Prostate gland (tissue), 2 donors: ENCODE measurements around the gene FRMPD1. TPM values are rescaled to one million over a fixed set of nuclear protein-coding genes. Genes with fewer than 3 reads are reported as not detected.

Experiments used
- DNase-seq: peaks from one replicate; pipeline ENCODE4 v3.0.0-alpha.2; 2019; ENCODE audit warnings: low spot score
- H3K27ac ChIP-seq, 2 donors: fragments of 200-600 bp; sonication (generic); 2 replicates each; pipeline ENCODE4 v1.5.1; 2017 to 2019
- H3K27me3 ChIP-seq: fragments of 200-600 bp; sonication (generic); replicated peaks from 2 replicates; pipeline ENCODE4 v1.5.1; 2019; ENCODE audit not compliant: insufficient read depth
- H3K36me3 ChIP-seq, 2 donors: fragments of 200-600 bp; sonication (generic); 1 replicate in 1 of 2; 2 replicates in 1 of 2; pipeline versions ENCODE4 v1.5.1 to v1.8.1; 2017 to 2019
- H3K4me1 ChIP-seq: fragments of 200-600 bp; sonication (generic); replicated peaks from 2 replicates; pipeline ENCODE4 v1.5.1; 2019
- H3K4me3 ChIP-seq, 2 donors: fragments of 200-600 bp; sonication (generic); 2 replicates each; pipeline ENCODE4 v1.5.1; 2017 to 2019
- H3K9me3 ChIP-seq: fragments of 200-600 bp; sonication (generic); 2 replicates; pipeline ENCODE4 v1.5.1; 2017
- POLR2A ChIP-seq: fragments of 450-650 bp; IDR thresholded peaks from one replicate; pipeline ENCODE4 v1.6.1; 2016; ENCODE audit warnings: antibody characterized with exemption, mild to moderate bottlenecking
- POLR2AphosphoS5 ChIP-seq: sonication (generic); formaldehyde crosslinking; IDR thresholded peaks from one replicate; pipeline ENCODE4 v1.6.1; 2017; ENCODE audit warnings: antibody characterized with exemption
- WGBS: methylation state at CpG from one replicate; pipeline ENCODE4 v1.1.5; 2018; 5-methylcytosine and 5-hydroxymethylcytosine counted together
- intact Hi-C: fragments of 100-400 bp; cut with DNase I; formaldehyde crosslinking; loops from one replicate; pipeline ENCODE4 v1.14.2; 2022
- total RNA-seq, 2 donors: library from RNA; depleted of rRNA; stranded (reverse); fragments of >200 nt; gene quantifications; one replicate each; pipeline ENCODE4 v1.1.0, GENCODE V29; 2016
- TF ChIP-seq, protein P1 (sequence below), 4 experiments: fragments of 200-600 bp in 2 of 4; fragments of 450-650 bp in 2 of 4; sonication (generic) in 2 of 4; IDR thresholded peaks; 1 replicate in 3 of 4; 2 replicates in 1 of 4; pipeline ENCODE4 v1.5.1; 2016 to 2019; ENCODE audit warnings: antibody characterized with exemption in 4 of 4, mild to moderate bottlenecking in 2 of 4, moderate library complexity in 2 of 4

Gene FRMPD1
- total RNA-seq, 2 donors from 2014 or later, result 0.36 to 47.6 TPM

DNA sequence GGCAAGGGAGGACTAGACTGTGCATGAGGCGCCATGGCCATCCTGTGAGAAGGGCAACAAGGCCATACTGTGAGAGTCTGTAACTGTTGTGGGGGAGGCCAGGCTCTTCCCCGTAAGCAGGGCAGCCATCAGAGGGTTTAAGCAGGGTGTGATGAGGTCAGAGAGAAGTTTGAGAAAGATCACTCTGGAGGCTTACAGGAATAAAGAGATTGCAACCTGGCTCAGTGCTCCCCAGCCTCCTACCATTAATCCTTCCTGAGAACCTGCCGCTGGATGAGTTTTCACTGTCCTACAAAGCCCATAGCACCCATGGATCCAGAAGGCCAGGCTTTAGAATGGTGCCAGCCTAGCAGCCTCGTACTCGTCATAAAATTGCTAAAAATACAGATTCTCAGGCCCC is 88.5 kb downstream of the FRMPD1 start:
- no peak for DNase-seq
- H3K9me3 ChIP-seq, result no peaks in the 10 kb centered on the region
- intact Hi-C loops, result no loop called here
- no peak overlapping the region for H3K27ac ChIP-seq
- no peaks in the 10 kb centered on the region for H3K36me3 ChIP-seq
- H3K4me3 ChIP-seq, result no peak overlapping the region
- H3K27me3 ChIP-seq, result no peaks in the 10 kb centered on the region
- WGBS, result 94% methylated on average over 5 of the region's 5 CpGs
- TF ChIP-seq POLR2AphosphoS5, result no peak
- TF ChIP-seq, protein P1, sequence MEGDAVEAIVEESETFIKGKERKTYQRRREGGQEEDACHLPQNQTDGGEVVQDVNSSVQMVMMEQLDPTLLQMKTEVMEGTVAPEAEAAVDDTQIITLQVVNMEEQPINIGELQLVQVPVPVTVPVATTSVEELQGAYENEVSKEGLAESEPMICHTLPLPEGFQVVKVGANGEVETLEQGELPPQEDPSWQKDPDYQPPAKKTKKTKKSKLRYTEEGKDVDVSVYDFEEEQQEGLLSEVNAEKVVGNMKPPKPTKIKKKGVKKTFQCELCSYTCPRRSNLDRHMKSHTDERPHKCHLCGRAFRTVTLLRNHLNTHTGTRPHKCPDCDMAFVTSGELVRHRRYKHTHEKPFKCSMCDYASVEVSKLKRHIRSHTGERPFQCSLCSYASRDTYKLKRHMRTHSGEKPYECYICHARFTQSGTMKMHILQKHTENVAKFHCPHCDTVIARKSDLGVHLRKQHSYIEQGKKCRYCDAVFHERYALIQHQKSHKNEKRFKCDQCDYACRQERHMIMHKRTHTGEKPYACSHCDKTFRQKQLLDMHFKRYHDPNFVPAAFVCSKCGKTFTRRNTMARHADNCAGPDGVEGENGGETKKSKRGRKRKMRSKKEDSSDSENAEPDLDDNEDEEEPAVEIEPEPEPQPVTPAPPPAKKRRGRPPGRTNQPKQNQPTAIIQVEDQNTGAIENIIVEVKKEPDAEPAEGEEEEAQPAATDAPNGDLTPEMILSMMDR (IDR thresholded peaks at IDR 0.05), result no peak
- no peak for TF ChIP-seq POLR2A
- H3K4me1 ChIP-seq, result no peaks in the 10 kb centered on the region

DNA sequence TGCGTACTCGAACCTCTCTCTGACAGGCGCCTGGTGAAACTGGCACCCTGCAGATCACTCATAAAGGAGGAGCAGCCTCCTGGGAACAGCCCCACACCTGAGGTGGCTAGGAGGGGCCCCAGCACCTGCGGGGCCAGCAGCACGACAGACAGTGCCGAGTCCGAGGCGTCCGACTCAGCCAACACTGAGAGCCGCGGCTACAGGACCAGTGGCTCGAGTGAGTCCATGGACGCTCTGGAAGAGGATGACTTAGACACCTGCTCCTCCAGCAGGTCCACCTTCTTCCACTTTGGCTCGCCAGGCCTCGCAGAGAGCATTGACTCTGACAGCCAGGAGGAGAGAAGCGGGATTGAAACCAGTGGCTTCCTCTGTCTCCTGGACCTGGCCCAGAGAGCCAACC is 89.4 kb downstream of the FRMPD1 start:
- Histone ChIP-seq H3K4me1 (no peaks in the 10 kb centered on the region), H3K27me3 (no peaks in the 10 kb centered on the region), H3K27ac (no peak overlapping the region), H3K4me3 (no peak overlapping the region), H3K9me3 (no peaks in the 10 kb centered on the region), H3K36me3 (no peaks in the 10 kb centered on the region)
- intact Hi-C loops, result no loop called here
- TF ChIP-seq, protein P1 (IDR thresholded peaks at IDR 0.05), result no peak
- TF ChIP-seq POLR2AphosphoS5, result no peak
- no peak for TF ChIP-seq POLR2A
- WGBS, result 97% methylated on average over 10 of the region's 16 CpGs
- DNase-seq, result no peak

DNA sequence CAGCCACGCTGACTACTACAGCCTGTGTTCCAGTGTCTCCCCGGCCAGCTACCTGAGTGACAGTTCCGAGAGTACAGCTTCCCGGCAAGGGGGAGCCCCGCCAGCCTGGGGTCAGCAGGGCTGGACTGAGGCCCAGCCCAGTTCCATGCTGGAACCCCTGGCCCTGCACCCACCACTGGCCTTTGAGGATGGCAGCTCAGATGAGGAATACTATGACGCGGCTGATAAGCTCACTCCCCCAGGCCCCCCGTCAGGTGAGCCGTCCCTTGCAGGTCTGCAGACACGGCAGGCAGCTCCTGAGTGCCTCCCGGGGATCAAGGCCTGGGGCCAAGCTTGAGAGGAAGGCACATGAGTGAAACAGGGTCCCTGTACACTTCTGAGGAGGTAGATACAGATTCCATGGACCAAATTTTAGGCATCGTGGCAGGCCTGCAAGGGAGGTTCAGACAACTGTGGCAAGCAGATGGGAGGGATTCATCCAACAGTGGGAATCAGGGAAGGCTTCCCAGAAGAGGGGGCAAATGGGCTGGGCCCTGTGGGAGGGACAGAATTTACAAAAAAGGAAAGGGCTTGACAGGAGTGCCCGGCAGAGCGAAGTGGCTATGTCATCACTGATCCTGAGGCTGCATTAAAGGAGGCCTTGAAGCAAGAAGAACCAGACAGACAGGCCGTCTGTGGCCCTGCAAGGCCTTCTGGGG is 90.0 kb downstream of the FRMPD1 start:
- intact Hi-C loops, result no loop called here
- TF ChIP-seq, protein P1 (IDR thresholded peaks at IDR 0.05), result no peak
- H3K9me3 ChIP-seq, result no peaks in the 10 kb centered on the region
- H3K27me3 ChIP-seq, result no peaks in the 10 kb centered on the region
- H3K4me1 ChIP-seq, result no peaks in the 10 kb centered on the region
- no peak for DNase-seq
- H3K36me3 ChIP-seq, result no peaks in the 10 kb centered on the region
- no peak overlapping the region for H3K4me3 ChIP-seq
- 81% methylated on average over 15 of the region's 15 CpGs for WGBS
- no peak overlapping the region for H3K27ac ChIP-seq

DNA sequence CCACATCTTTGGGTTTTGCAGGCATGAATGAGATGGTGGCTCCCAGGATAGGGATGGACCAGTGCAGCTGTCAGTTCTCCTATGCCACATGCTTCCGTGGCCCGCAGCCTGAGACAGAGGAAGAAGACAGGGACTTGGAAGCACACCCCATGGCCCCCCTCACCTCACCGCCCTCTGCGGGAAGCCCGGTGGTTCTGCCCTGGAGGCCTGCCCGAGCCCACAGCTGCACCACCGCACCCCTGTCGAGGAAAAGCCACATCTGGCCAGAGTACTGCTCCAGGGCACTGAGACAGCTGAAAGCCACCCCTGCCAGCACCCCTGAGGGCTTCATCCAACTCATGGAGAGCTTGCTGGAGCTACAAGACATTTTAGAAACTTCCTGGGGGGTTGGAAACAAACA is 95.2 kb downstream of the FRMPD1 start:
- H3K27me3 ChIP-seq, result no peaks in the 10 kb centered on the region
- TF ChIP-seq, protein P1 (IDR thresholded peaks at IDR 0.05), result no peak
- TF ChIP-seq POLR2A (no peak), POLR2AphosphoS5 (no peak)
- WGBS, result 82% methylated on average over 8 of the region's 8 CpGs
- no peaks in the 10 kb centered on the region for H3K4me1 ChIP-seq
- no peak overlapping the region for H3K27ac ChIP-seq
- no peak overlapping the region for H3K4me3 ChIP-seq
- no peaks in the 10 kb centered on the region for H3K9me3 ChIP-seq
- H3K36me3 ChIP-seq, result no peaks in the 10 kb centered on the region
- intact Hi-C loops, result no loop called here
- no peak for DNase-seq
